Measurements from ENCODE around the gene USP16. TPM values are rescaled to one million over a fixed set of nuclear protein-coding genes. Genes with fewer than 3 reads are reported as not detected.
A peak's percentile ranks its signal among the peaks of the same experiment; 100 is the strongest.
"Not testable (repeated sequence)": the region's sequence is repeated elsewhere in the genome, so short reads cannot be mapped to it uniquely, and the experiment has no call there.

USP16 gene
- total RNA-seq, 2 donors from 2014 or later, result 27.1 to 35.6 TPM

- intact Hi-C loops (cut with DNase I), result no loop called here
- Histone ChIP-seq H3K4me3 (peak overlapping the region; percentile 32 to 50), H3K9me3 (no peaks in the 10 kb centered on the region), H3K27me3 (replicated peaks; ENCODE audit: insufficient read depth) (no peaks in the 10 kb centered on the region), H3K36me3 (no peaks in the 10 kb centered on the region), H3K4me1 (replicated peaks) (no peaks in the 10 kb centered on the region), H3K27ac (peak overlapping the region; percentile 82 to 89)
- TF ChIP-seq POLR2AphosphoS5 (IDR thresholded peaks at IDR 0.05), result peak; percentile 97
- no peak for TF ChIP-seq CTCF (IDR thresholded peaks at IDR 0.05)
- TF ChIP-seq POLR2A (IDR thresholded peaks at IDR 0.05), result peak; percentile 85
- WGBS, result 1% methylated on average over 40 of the region's 41 CpGs
- DNase-seq (ENCODE audit: low spot score), result peak; percentile 88
These were observed 21.9 kb upstream of the USP16 start for GRCh38 chr21:29002442-29003144.

- WGBS, result 94% methylated on average over 6 of the region's 6 CpGs
- DNase-seq (ENCODE audit: low spot score), result no peak
- intact Hi-C loops (cut with DNase I), result no loop called here
- H3K36me3 ChIP-seq, result no peaks in the 10 kb centered on the region
- H3K4me1 ChIP-seq (replicated peaks), result no peaks in the 10 kb centered on the region
- no peak for TF ChIP-seq POLR2AphosphoS5 (IDR thresholded peaks at IDR 0.05)
- no peak for TF ChIP-seq POLR2A (IDR thresholded peaks at IDR 0.05)
- no peak for TF ChIP-seq CTCF (IDR thresholded peaks at IDR 0.05)
- no peaks in the 10 kb centered on the region for H3K27me3 ChIP-seq (replicated peaks; ENCODE audit: insufficient read depth)
- H3K4me3 ChIP-seq, result no peak overlapping the region
- no peak overlapping the region for H3K27ac ChIP-seq
- H3K9me3 ChIP-seq, result no peaks in the 10 kb centered on the region
These were observed 18.8 kb upstream of the USP16 start for GRCh38 chr21:29005696-29006095.

- intact Hi-C loops (cut with DNase I), result no loop called here
- DNase-seq (ENCODE audit: low spot score), result no peak
- WGBS, result 92% methylated on average over 3 of the region's 3 CpGs
These were observed 17.3 kb upstream of the USP16 start for GRCh38 chr21:29007135-29007534.

GRCh38 chr21:29007810-29008209 lies 16.7 kb upstream of the USP16 start:
- 83% methylated on average over 3 of the region's 3 CpGs for WGBS
- Histone ChIP-seq H3K4me3 (no peak overlapping the region), H3K27me3 (replicated peaks; ENCODE audit: insufficient read depth) (no peaks in the 10 kb centered on the region), H3K9me3 (no peaks in the 10 kb centered on the region), H3K27ac (no peak overlapping the region), H3K4me1 (replicated peaks) (no peaks in the 10 kb centered on the region), H3K36me3 (no peaks in the 10 kb centered on the region)
- no peak for TF ChIP-seq POLR2AphosphoS5 (IDR thresholded peaks at IDR 0.05)
- DNase-seq (ENCODE audit: low spot score), result no peak
- intact Hi-C loops (cut with DNase I), result no loop called here

More at GRCh38 chr21:29007135-29007534, 17.3 kb upstream of the USP16 start:
- Histone ChIP-seq H3K4me1 (replicated peaks) (no peaks in the 10 kb centered on the region), H3K9me3 (no peaks in the 10 kb centered on the region), H3K27ac (no peak overlapping the region), H3K27me3 (replicated peaks; ENCODE audit: insufficient read depth) (no peaks in the 10 kb centered on the region), H3K36me3 (no peaks in the 10 kb centered on the region), H3K4me3 (no peak overlapping the region)
- TF ChIP-seq POLR2A (IDR thresholded peaks at IDR 0.05), result no peak
- TF ChIP-seq POLR2AphosphoS5 (IDR thresholded peaks at IDR 0.05), result no peak
- TF ChIP-seq CTCF (IDR thresholded peaks at IDR 0.05), result no peak

GRCh38 chr21:29008367-29008766 lies 16.1 kb upstream of the USP16 start:
- 95% methylated on average over 3 of the region's 3 CpGs for WGBS

GRCh38 chr21:29011236-29011635 lies 13.2 kb upstream of the USP16 start:
- H3K9me3 ChIP-seq; H3K27ac ChIP-seq; H3K4me3 ChIP-seq; DNase-seq (ENCODE audit: low spot score); H3K4me1 ChIP-seq (replicated peaks); H3K27me3 ChIP-seq (replicated peaks; ENCODE audit: insufficient read depth); H3K36me3 ChIP-seq; intact Hi-C loops (cut with DNase I): not testable (repeated sequence)
- 93% methylated on average over 18 of the region's 30 CpGs for WGBS

More at GRCh38 chr21:29008367-29008766, 16.1 kb upstream of the USP16 start:
- no peak for DNase-seq (ENCODE audit: low spot score)
- H3K4me3 ChIP-seq, result no peak overlapping the region
- intact Hi-C loops (cut with DNase I), result no loop called here
- no peaks in the 10 kb centered on the region for H3K9me3 ChIP-seq
- no peak overlapping the region for H3K27ac ChIP-seq
- no peaks in the 10 kb centered on the region for H3K36me3 ChIP-seq
- TF ChIP-seq POLR2AphosphoS5 (IDR thresholded peaks at IDR 0.05) (no peak), CTCF (IDR thresholded peaks at IDR 0.05) (no peak), POLR2A (IDR thresholded peaks at IDR 0.05) (no peak)
- no peaks in the 10 kb centered on the region for H3K27me3 ChIP-seq (replicated peaks; ENCODE audit: insufficient read depth)
- H3K4me1 ChIP-seq (replicated peaks), result no peaks in the 10 kb centered on the region

Data from prostate gland (tissue), 2 donors.